Left kidney (tissue), 8 donors: ENCODE data around the gene CLRN3. TPM values are rescaled to one million over a fixed set of nuclear protein-coding genes. Genes with fewer than 3 reads are reported as not detected.

Source experiments
- DNase-seq: peaks from one replicate; pipeline ENCODE4 v3.0.0-alpha.2; 2013
- long read RNA-seq, 8 donors: transcript quantifications; one replicate each; lab custom pipeline, GENCODE V29; 2026
- polyA plus RNA-seq: library from polyadenylated mRNA; unstranded; fragments of 120-200 nt; gene quantifications from one replicate; pipeline ENCODE4 v1.2.1, GENCODE V29; 2013; ENCODE audit not compliant: insufficient read length

CLRN3 gene
- 22.5 TPM for polyA plus RNA-seq
- long read RNA-seq, donor 1, transcript CLRN3-201 (3 exons, 1,152 nt) = major isoform, 10 of 19 reads
- long read RNA-seq, donor 1, partial matches to known transcripts = 9 of 19 reads
- long read RNA-seq, donor 1, other reads (novel, unspliced or antisense) = 0 of 19 reads
- long read RNA-seq, donor 2, transcript CLRN3-201 (3 exons, 1,152 nt) = major isoform, 9 of 15 reads
- long read RNA-seq, donor 2, partial matches to known transcripts = 6 of 15 reads
- long read RNA-seq, donor 2, other reads (novel, unspliced or antisense) = 0 of 15 reads
- long read RNA-seq, donor 3, transcript CLRN3-201 (3 exons, 1,152 nt) = major isoform, 10 of 23 reads
- long read RNA-seq, donor 3, partial matches to known transcripts = 13 of 23 reads
- long read RNA-seq, donor 3, other reads (novel, unspliced or antisense) = 0 of 23 reads
- long read RNA-seq, donor 4, partial matches to known transcripts = 0 of 2 reads
- long read RNA-seq, donor 4, other reads (novel, unspliced or antisense) = 0 of 2 reads
- long read RNA-seq, donor 5, transcript CLRN3-201 (3 exons, 1,152 nt) = major isoform, 13 of 44 reads
- long read RNA-seq, donor 5, partial matches to known transcripts = 31 of 44 reads
- long read RNA-seq, donor 5, other reads (novel, unspliced or antisense) = 0 of 44 reads
- long read RNA-seq, donor 6, transcript CLRN3-201 (3 exons, 1,152 nt) = major isoform, 7 of 19 reads
- long read RNA-seq, donor 6, partial matches to known transcripts = 12 of 19 reads
- long read RNA-seq, donor 6, other reads (novel, unspliced or antisense) = 0 of 19 reads
- long read RNA-seq, donor 7, transcript CLRN3-201 (3 exons, 1,152 nt) = major isoform, 9 of 14 reads
- long read RNA-seq, donor 7, partial matches to known transcripts = 5 of 14 reads
- long read RNA-seq, donor 7, other reads (novel, unspliced or antisense) = 0 of 14 reads
- long read RNA-seq, donor 8, partial matches to known transcripts = 0 of 2 reads
- long read RNA-seq, donor 8, other reads (novel, unspliced or antisense) = 0 of 2 reads

- no peak for DNase-seq
Measured at GRCh38 chr10:127892743-127893142, at the start of gene CLRN3. Gene CLRN3 (minus strand): TSS chr10:127892941. CDS start chr10:127892784, 157 bp downstream.

GRCh38 chr10:127940866-127941640 lies 48.3 kb upstream of the CLRN3 start:
- DNase-seq = no peak

GRCh38 chr10:127939786-127940330 lies 47.1 kb upstream of the CLRN3 start:
- DNase-seq = no peak

GRCh38 chr10:127937915-127938463 lies 45.2 kb upstream of the CLRN3 start:
- DNase-seq = no peak

GRCh38 chr10:127937069-127937468 lies 44.3 kb upstream of the CLRN3 start:
- no peak for DNase-seq

- no peak for DNase-seq
Measured at GRCh38 chr10:127935071-127935561, 42.4 kb upstream of the CLRN3 start.

GRCh38 chr10:127934383-127934782 lies 41.6 kb upstream of the CLRN3 start:
- DNase-seq = no peak

- no peak for DNase-seq
Measured at GRCh38 chr10:127933271-127933670, 40.5 kb upstream of the CLRN3 start.

- DNase-seq = no peak
Measured at GRCh38 chr10:127932521-127933270, 40.0 kb upstream of the CLRN3 start.

GRCh38 chr10:127928021-127928806 lies 35.5 kb upstream of the CLRN3 start:
- DNase-seq = no peak

- no peak for DNase-seq
Measured at GRCh38 chr10:127926455-127926854, 33.7 kb upstream of the CLRN3 start.

- DNase-seq = no peak
Measured at GRCh38 chr10:127925471-127926207, 32.9 kb upstream of the CLRN3 start.

- no peak for DNase-seq
Measured at GRCh38 chr10:127923646-127924045, 30.9 kb upstream of the CLRN3 start.

- DNase-seq = no peak
Measured at GRCh38 chr10:127922675-127923366, 30.1 kb upstream of the CLRN3 start.

GRCh38 chr10:127922206-127922605 lies 29.5 kb upstream of the CLRN3 start:
- no peak for DNase-seq

- no peak for DNase-seq
Measured at GRCh38 chr10:127921753-127922145, 29.0 kb upstream of the CLRN3 start.

- DNase-seq = no peak
Measured at GRCh38 chr10:127921075-127921752, 28.5 kb upstream of the CLRN3 start.
